OCI-LY7 (cell line): Measurements from ENCODE around the gene ZFP90.

Source experiments
- CTCF ChIP-seq: fragments of 200-600 bp; sonication (generic); conservative IDR thresholded peaks from 2 replicates; pipeline ENCODE4 v1.5.1; 2014; ENCODE audit warnings: mild to moderate bottlenecking, antibody characterized with exemption, low read length, moderate library complexity, mixed read lengths
- EZH2phosphoT487 ChIP-seq: fragments of 200-600 bp; sonication (generic); IDR thresholded peaks from 2 replicates; pipeline ENCODE4 v1.6.1; 2018; ENCODE audit warnings: low read depth, borderline replicate concordance, mild to moderate bottlenecking, mixed run types, antibody characterized with exemption, low read length, moderate library complexity, mixed read lengths

GRCh38 chr16:68564382-68564985 lies 25.4 kb downstream of the ZFP90 start:
- no peak for TF ChIP-seq CTCF
- no peak for TF ChIP-seq EZH2phosphoT487
